Breast epithelium (tissue), 4 donors: ENCODE data around the gene FAM170B. TPM values are rescaled to one million over a fixed set of nuclear protein-coding genes. Genes with fewer than 3 reads are reported as not detected.

ENCODE experiments used
- DNase-seq, 2 donors: peaks; one replicate each; pipeline ENCODE4 v3.0.0-alpha.2; 2019; ENCODE audit warnings: low spot score in 2 of 2
- H3K27ac ChIP-seq, 2 donors: fragments of 200-600 bp; sonication (generic) in 1 of 2; one replicate each; pipeline ENCODE4 v1.5.1; 2016 to 2019; ENCODE audit warnings: mild to moderate bottlenecking in 1 of 2
- H3K27me3 ChIP-seq, 2 donors: fragments of 200-600 bp; sonication (generic) in 1 of 2; one replicate each; pipeline versions ENCODE4 v1.5.1 to v1.6.0; 2017 to 2019; ENCODE audit warnings: control low read depth in 1 of 2, mild to moderate bottlenecking in 1 of 2
- H3K36me3 ChIP-seq: fragments of 200-600 bp; one replicate; pipeline ENCODE4 v1.5.1; 2019
- H3K4me1 ChIP-seq, 2 donors: fragments of 200-600 bp; sonication (generic); one replicate each; pipeline ENCODE4 v1.5.1; 2016 to 2019; ENCODE audit warnings: control low read depth in 1 of 2
- H3K4me3 ChIP-seq, 3 donors: fragments of 200-600 bp; sonication (generic); 1 replicate in 2 of 3; 2 replicates in 1 of 3; pipeline ENCODE4 v1.5.1; 2016 to 2019; ENCODE audit warnings: mild to moderate bottlenecking in 3 of 3, moderate library complexity in 2 of 3
- H3K9me3 ChIP-seq, 2 donors: fragments of 200-600 bp; sonication (generic) in 1 of 2; one replicate each; pipeline ENCODE4 v1.5.1; 2016 to 2019; ENCODE audit warnings: control low read depth in 1 of 2
- POLR2A ChIP-seq: fragments of 450-650 bp; IDR thresholded peaks from one replicate; pipeline ENCODE4 v1.6.1; 2016; ENCODE audit warnings: antibody characterized with exemption, mild to moderate bottlenecking, moderate library complexity
- POLR2AphosphoS5 ChIP-seq, 3 donors: sonication (generic); formaldehyde crosslinking; IDR thresholded peaks; one replicate each; pipeline ENCODE4 v1.6.1; 2017; ENCODE audit warnings: antibody characterized with exemption in 3 of 3
- intact Hi-C: fragments of 100-400 bp; cut with DNase I; formaldehyde crosslinking; loops from one replicate; pipeline ENCODE4 v1.15.1; 2023; ENCODE audit warnings: low total_unique reads
- total RNA-seq, 3 donors: library from RNA; depleted of rRNA; stranded (reverse); fragments of >200 nt; gene quantifications; one replicate each; pipeline ENCODE4 v1.1.0, GENCODE V29; 2016
- TF ChIP-seq, protein P1 (sequence below), 3 donors: fragments of 450-650 bp; IDR thresholded peaks; one replicate each; pipeline ENCODE4 v1.5.1; 2016 to 2017; ENCODE audit warnings: antibody characterized with exemption in 3 of 3, mild to moderate bottlenecking in 3 of 3, moderate library complexity in 3 of 3

FAM170B gene
- total RNA-seq, 3 donors from 2014 or later = not detected

DNA sequence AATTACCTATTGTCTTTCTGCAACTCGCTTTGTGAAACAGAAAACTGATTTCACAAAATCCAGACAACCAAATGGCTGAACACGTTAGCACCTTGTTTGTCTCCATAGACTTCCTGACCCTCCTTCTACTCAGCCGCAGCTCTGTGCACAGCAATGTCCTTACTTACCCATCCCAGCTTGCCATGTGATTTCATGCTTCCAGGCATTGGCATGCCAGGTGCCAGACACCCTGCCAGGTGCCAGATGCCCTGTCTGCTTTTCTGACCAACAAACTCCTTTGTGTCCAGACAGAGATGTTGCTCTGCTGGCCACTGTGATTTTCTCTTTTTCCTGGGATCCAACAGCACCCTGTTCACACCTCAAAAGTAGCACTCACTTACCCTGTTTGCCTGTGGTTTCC lies 16.1 kb upstream of the FAM170B start:
- Histone ChIP-seq H3K4me1 (no peaks in the 10 kb centered on the region), H3K36me3 (no peaks in the 10 kb centered on the region), H3K27me3 (no peaks in the 10 kb centered on the region), H3K9me3 (peaks cover 7 to 15% of the 10 kb centered on the region in 2 donors), H3K4me3 (no peak overlapping the region), H3K27ac (no peak overlapping the region)
- intact Hi-C loops = no loop called here
- no peak for DNase-seq
- TF ChIP-seq POLR2A = no peak
- TF ChIP-seq, protein P1, sequence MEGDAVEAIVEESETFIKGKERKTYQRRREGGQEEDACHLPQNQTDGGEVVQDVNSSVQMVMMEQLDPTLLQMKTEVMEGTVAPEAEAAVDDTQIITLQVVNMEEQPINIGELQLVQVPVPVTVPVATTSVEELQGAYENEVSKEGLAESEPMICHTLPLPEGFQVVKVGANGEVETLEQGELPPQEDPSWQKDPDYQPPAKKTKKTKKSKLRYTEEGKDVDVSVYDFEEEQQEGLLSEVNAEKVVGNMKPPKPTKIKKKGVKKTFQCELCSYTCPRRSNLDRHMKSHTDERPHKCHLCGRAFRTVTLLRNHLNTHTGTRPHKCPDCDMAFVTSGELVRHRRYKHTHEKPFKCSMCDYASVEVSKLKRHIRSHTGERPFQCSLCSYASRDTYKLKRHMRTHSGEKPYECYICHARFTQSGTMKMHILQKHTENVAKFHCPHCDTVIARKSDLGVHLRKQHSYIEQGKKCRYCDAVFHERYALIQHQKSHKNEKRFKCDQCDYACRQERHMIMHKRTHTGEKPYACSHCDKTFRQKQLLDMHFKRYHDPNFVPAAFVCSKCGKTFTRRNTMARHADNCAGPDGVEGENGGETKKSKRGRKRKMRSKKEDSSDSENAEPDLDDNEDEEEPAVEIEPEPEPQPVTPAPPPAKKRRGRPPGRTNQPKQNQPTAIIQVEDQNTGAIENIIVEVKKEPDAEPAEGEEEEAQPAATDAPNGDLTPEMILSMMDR (IDR thresholded peaks at IDR 0.05) = no peak
- no peak for TF ChIP-seq POLR2AphosphoS5 (IDR thresholded peaks at IDR 0.05)

GRCh38 chr10:49144058-49144720 lies 10.4 kb upstream of the FAM170B start:
- TF ChIP-seq POLR2AphosphoS5 (IDR thresholded peaks at IDR 0.05) (no peak), POLR2A (no peak)
- TF ChIP-seq, protein P1 (IDR thresholded peaks at IDR 0.05) = no peak
- no peaks in the 10 kb centered on the region for H3K36me3 ChIP-seq
- no peaks in the 10 kb centered on the region for H3K4me1 ChIP-seq
- H3K27me3 ChIP-seq = no peaks in the 10 kb centered on the region
- H3K27ac ChIP-seq = no peak overlapping the region
- no peak overlapping the region for H3K4me3 ChIP-seq
- H3K9me3 ChIP-seq = peaks cover 7 to 15% of the 10 kb centered on the region in 2 donors
- DNase-seq = no peak
- intact Hi-C loops = no loop called here

DNA sequence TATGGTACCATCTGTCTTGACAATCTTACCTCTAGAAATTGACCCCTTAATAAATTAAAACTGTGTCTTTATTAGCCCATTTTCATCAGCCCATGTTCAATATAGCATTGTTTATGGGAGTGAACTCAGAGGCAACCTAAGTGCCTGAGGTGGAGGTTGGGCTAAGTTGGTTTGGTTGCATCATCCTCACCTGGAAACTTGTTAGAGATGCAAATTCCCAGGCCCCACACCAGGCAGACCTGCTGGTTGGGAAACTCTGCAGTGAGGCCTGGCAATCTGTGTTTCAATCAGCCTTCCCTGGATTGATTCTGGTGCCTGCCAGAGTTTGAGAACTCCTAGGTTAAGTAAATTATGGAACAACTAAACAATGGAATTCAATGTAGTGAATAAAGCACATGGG lies 9.4 kb upstream of the FAM170B start:
- H3K4me1 ChIP-seq = no peaks in the 10 kb centered on the region
- no peaks in the 10 kb centered on the region for H3K36me3 ChIP-seq
- peaks cover 7 to 15% of the 10 kb centered on the region in 2 donors for H3K9me3 ChIP-seq
- no peak for DNase-seq
- H3K27me3 ChIP-seq = no peaks in the 10 kb centered on the region
- TF ChIP-seq, protein P1 (IDR thresholded peaks at IDR 0.05) = no peak
- TF ChIP-seq POLR2A = no peak
- no peak for TF ChIP-seq POLR2AphosphoS5 (IDR thresholded peaks at IDR 0.05)
- intact Hi-C loops = no loop called here
- H3K4me3 ChIP-seq = no peak overlapping the region
- no peak overlapping the region for H3K27ac ChIP-seq

- intact Hi-C loops = no loop called here
- H3K36me3 ChIP-seq = no peaks in the 10 kb centered on the region
- no peak for DNase-seq
- H3K4me1 ChIP-seq = no peaks in the 10 kb centered on the region
- H3K4me3 ChIP-seq = no peak overlapping the region
- H3K27me3 ChIP-seq = no peaks in the 10 kb centered on the region
- H3K27ac ChIP-seq = peak overlapping the region in 1 of 2 donors; percentile 33
- no peaks in the 10 kb centered on the region for H3K9me3 ChIP-seq
- no peak for TF ChIP-seq POLR2A
- TF ChIP-seq, protein P1 (IDR thresholded peaks at IDR 0.05) = no peak
- TF ChIP-seq POLR2AphosphoS5 (IDR thresholded peaks at IDR 0.05) = no peak
Observed at GRCh38 chr10:49141541-49142332, 7.9 kb upstream of the FAM170B start.
